Measurements from ENCODE around the gene GLO1. TPM values are rescaled to one million over a fixed set of nuclear protein-coding genes. Genes with fewer than 3 reads are reported as not detected.

Gene GLO1
- total RNA-seq, 1 donor from 2014 or later: 127 TPM

DNA sequence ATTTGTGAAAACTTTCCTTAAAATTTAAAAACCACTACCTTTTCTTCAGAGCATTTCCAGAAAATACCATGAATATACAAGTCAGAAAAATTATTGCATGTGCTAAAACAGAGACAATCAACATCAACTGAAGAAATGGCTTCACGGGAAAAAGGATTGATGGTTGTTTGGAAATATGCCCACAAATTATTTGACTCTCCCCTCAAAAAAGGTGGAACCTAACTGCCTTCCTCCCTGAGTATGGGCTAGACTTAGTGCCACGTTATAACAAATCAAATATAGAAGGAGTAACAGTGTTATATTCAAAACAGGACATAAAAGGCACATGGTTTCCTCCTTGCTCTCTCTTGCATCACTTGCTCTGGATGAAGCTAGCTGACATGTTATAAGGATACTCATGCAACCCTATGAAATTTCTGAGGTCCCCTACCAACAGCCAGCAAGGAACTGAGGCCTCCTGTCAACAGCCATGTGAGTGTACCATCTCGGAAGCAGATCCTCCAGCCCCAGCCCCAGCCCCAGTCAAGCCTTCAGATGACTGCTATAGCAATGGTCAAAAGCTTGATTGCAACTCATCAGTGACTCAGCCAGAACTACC lies 71.7 kb downstream of the GLO1 start:
- DNase-seq (ENCODE audit: extremely low read depth, low read depth, low spot score): no peak

Other genes with a start within 250 kb of the GLO1 start
- 9.3 and 13.2 TPM in 2 replicates for gene BTBD9, start 63.2 kb downstream of the GLO1 start, total RNA-seq
- 0.06 TPM in 1 of 2 replicates, not detected in the other for gene DNAH8, start 12.2 kb upstream of the GLO1 start, total RNA-seq

Data from glomerular endothelial cell (primary cell).